Lower leg skin (tissue), 3 donors: ENCODE data around the gene RAB11FIP3.

Experiments used
- CTCF ChIP-seq, 3 donors: fragments of 450-650 bp; IDR thresholded peaks; one replicate each; pipeline ENCODE4 v1.5.1; 2016; ENCODE audit warnings: antibody characterized with exemption in 3 of 3, mild to moderate bottlenecking in 3 of 3, moderate library complexity in 2 of 3
- POLR2A ChIP-seq, 2 donors: fragments of 450-650 bp; IDR thresholded peaks; one replicate each; pipeline ENCODE4 v1.6.1; 2016 to 2017; ENCODE audit warnings: antibody characterized with exemption in 2 of 2, mild to moderate bottlenecking in 1 of 2, moderate library complexity in 1 of 2

GRCh38 chr16:516301-516700, 90.9 kb downstream of the RAB11FIP3 start:
- TF ChIP-seq CTCF (IDR thresholded peaks at IDR 0.05) (no peak), POLR2A (IDR thresholded peaks at IDR 0.05) (no peak)
